Effector memory CD4-positive, alpha-beta T cell (primary cell): ENCODE measurements around the gene MBD3L4.
A peak's percentile ranks its signal among the peaks of the same experiment; 100 is the strongest.
"Not testable (repeated sequence)": the region's sequence is repeated elsewhere in the genome, so short reads cannot be mapped to it uniquely, and the experiment has no call there.

ENCODE experiments used
- DNase-seq, 3 donors: peaks; one replicate each; pipeline ENCODE4 v3.0.0-alpha.2; 2020
- H3K27ac ChIP-seq: 2 replicates; pipeline ENCODE4 v1.7.0; 2013; ENCODE audit warnings: mild to moderate bottlenecking, low read length, moderate library complexity; ENCODE audit not compliant: insufficient read depth, poor library complexity, severe bottlenecking
- H3K27me3 ChIP-seq: replicated peaks from 2 replicates; pipeline ENCODE4 v1.7.0; 2013; ENCODE audit warnings: mild to moderate bottlenecking, low read length; ENCODE audit not compliant: insufficient read depth, control insufficient read depth, poor library complexity, severe bottlenecking
- H3K36me3 ChIP-seq: 2 replicates; pipeline ENCODE4 v1.7.0; 2013; ENCODE audit warnings: mild to moderate bottlenecking, low read length, moderate library complexity; ENCODE audit not compliant: control insufficient read depth, insufficient read depth
- H3K4me1 ChIP-seq: 2 replicates; pipeline ENCODE4 v1.7.0; 2013; ENCODE audit warnings: low read length, mild to moderate bottlenecking; ENCODE audit not compliant: control insufficient read depth, insufficient read depth, poor library complexity, severe bottlenecking
- H3K4me3 ChIP-seq: 2 replicates; pipeline ENCODE4 v1.7.0; 2013; ENCODE audit warnings: low read length, low read depth, mild to moderate bottlenecking; ENCODE audit not compliant: insufficient read depth, poor library complexity, severe bottlenecking
- H3K9me3 ChIP-seq: 2 replicates; pipeline ENCODE4 v1.7.0; 2013; ENCODE audit warnings: mild to moderate bottlenecking, low read length, moderate library complexity; ENCODE audit not compliant: control insufficient read depth

Gene MBD3L4

DNA sequence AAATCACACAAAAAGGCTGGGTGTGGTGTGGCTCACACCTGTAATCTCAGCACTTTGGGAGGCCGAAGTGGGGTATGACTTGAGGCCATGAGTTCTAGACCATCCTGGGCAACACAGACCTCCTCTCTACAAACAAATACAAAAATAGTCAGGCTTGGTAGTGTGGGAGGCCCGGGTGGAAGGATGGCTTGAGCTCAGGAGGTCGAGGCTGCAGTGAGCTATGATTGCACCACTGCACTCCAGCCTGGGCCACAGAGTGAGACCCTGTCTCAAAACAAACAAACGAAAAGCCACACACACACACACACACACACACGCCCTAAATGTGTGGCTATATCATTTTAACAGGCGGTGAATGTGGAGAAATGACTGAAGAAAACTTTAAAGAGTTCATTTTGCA is 28.6 kb upstream of the MBD3L4 start:
- Histone ChIP-seq H3K4me3 (no peak overlapping the region), H3K36me3 (peaks cover 20% of the 10 kb centered on the region), H3K4me1 (peaks cover 9% of the 10 kb centered on the region), H3K9me3 (no peaks in the 10 kb centered on the region), H3K27me3 (no peaks in the 10 kb centered on the region), H3K27ac (peak overlapping the region; percentile 90)
- no peak for DNase-seq

GRCh38 chr19:7067716-7068115 is 27.7 kb upstream of the MBD3L4 start:
- Histone ChIP-seq H3K4me1 (peaks cover 9% of the 10 kb centered on the region), H3K27ac (no peak overlapping the region), H3K4me3 (no peak overlapping the region), H3K27me3 (no peaks in the 10 kb centered on the region), H3K36me3 (peaks cover 12% of the 10 kb centered on the region), H3K9me3 (no peaks in the 10 kb centered on the region)
- DNase-seq, result no peak

DNA sequence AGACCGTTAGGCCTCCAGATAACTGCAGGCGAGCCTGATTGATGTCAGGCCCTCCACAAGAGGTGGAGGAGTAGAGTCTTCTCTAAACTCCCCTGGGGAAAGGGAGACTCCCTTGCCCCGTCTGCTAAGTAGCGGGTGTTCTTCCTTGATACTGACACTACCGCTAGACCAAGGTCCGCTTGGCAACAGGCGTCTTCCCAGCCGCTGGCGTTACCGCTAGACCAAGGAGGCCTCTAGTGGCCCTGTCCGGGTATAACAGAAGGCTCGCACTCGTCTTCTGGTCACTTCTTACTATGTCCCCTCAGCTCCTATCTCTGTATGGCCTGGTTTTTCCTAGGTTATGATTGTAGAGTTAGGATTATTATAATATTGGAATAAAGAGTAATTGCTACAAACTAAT is 27.1 kb upstream of the MBD3L4 start:
- not testable (repeated sequence) for DNase-seq, H3K27me3 ChIP-seq, H3K27ac ChIP-seq, H3K4me1 ChIP-seq, H3K36me3 ChIP-seq, H3K9me3 ChIP-seq, H3K4me3 ChIP-seq

DNA sequence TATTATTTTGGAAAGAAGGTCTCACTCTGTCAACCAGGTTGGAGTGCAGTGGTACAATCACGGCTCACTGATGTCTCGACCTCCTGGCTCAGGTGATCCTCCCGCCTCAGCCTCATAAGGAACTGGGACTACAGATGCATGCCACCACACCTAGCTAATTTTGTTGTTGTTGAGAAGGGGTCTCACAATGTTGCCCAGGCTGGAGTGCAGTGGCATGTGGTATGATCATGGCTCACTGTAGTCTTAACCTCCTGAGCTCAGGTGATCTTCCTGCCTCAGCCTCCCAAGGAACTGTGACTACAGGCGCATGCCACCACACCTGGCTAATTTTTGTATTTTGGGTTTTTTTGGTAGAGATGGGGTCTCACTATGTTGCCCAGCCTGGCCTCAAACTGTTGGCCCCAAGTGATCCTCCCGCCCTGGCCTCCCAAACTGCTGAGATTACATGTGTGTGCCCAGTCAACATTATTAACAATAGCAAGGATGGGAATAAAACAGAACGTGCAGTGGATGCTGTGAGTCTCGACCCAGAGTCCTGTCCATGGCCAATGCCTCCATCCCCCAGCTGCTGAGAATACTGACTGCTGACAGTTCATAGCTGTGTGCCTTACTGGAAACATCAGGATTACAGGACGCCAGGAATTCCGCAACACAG is 23.9 kb upstream of the MBD3L4 start:
- no peak for DNase-seq
- Histone ChIP-seq H3K36me3 (no peaks in the 10 kb centered on the region), H3K4me1 (no peaks in the 10 kb centered on the region), H3K27ac (no peak overlapping the region), H3K9me3 (no peaks in the 10 kb centered on the region), H3K27me3 (no peaks in the 10 kb centered on the region), H3K4me3 (no peak overlapping the region)

DNA sequence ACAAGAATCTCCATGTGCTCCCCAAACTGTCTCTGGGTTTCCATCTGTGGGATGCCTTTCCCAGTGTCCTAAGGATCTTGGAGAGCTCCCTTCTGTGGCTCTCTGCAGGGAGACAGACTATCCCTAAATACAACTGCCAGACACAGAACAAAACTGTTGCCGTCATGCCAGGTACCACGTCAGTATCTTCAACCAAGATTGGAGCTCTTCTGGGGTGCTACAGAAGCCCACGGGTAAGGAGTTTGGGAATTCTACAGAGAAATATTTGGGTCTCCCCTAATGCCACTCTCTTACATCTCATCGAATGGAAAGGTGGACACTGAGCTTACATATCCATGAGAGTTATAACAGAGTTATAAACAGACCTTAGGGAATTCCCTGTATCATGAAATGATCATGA is 23.4 kb upstream of the MBD3L4 start:
- H3K4me1 ChIP-seq, result no peaks in the 10 kb centered on the region
- no peak overlapping the region for H3K27ac ChIP-seq
- H3K4me3 ChIP-seq, result no peak overlapping the region
- no peaks in the 10 kb centered on the region for H3K36me3 ChIP-seq
- no peak for DNase-seq
- H3K9me3 ChIP-seq, result no peaks in the 10 kb centered on the region
- no peaks in the 10 kb centered on the region for H3K27me3 ChIP-seq

DNA sequence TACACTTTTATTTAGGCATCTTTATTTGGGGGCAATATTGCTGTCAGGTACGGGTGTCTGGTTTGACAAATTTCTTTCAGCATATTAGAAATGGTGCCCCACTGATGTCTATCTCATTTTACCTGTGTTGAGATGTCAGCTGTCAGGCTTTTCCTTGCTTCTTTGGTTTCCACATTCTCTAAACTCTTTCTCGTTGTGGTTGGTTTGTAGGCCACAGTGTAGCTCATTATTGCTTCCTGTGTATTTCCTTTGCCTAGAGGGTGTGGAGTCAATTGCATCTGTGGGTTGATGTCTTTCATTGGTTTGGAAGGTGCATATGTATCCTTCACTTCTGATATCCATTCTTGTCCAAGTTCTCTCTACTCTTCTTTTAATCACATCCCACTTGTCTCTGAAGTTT is 20.0 kb upstream of the MBD3L4 start:
- H3K36me3 ChIP-seq, H3K27ac ChIP-seq, H3K4me1 ChIP-seq, H3K9me3 ChIP-seq, H3K4me3 ChIP-seq, DNase-seq, H3K27me3 ChIP-seq: not testable (repeated sequence)

DNA sequence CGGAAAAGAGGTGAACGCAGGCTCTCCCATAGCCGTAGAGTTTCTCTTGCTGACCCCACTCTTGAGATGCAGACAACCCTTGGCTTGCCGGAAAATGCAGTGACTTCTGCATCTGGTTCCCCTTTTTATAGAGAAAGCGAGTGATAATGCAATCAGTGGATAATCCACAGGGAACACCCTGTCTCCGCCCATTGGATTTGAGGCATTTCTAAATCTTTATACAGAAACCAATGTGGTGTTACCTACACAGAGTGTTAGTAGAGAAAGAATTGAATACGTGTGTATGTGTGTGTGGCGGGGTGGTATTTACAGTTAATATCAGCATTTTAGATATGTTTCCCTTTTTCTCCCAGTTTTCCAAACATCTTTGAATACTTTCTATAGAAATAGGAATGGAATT is 18.6 kb upstream of the MBD3L4 start, which contains the start of gene MBD3L3:
Gene MBD3L3, minus strand, starts transcription at position 101 of the 400 bp plus-strand sequence. Its CDS starts 71 bp downstream, at position 30.
- not testable (repeated sequence) for H3K4me3 ChIP-seq, H3K27ac ChIP-seq, H3K27me3 ChIP-seq, H3K4me1 ChIP-seq, DNase-seq, H3K9me3 ChIP-seq, H3K36me3 ChIP-seq

GRCh38 chr19:7056371-7056770 is 16.4 kb upstream of the MBD3L4 start:
- not testable (repeated sequence) for H3K27ac ChIP-seq, H3K4me1 ChIP-seq, H3K4me3 ChIP-seq, DNase-seq, H3K9me3 ChIP-seq, H3K27me3 ChIP-seq, H3K36me3 ChIP-seq

DNA sequence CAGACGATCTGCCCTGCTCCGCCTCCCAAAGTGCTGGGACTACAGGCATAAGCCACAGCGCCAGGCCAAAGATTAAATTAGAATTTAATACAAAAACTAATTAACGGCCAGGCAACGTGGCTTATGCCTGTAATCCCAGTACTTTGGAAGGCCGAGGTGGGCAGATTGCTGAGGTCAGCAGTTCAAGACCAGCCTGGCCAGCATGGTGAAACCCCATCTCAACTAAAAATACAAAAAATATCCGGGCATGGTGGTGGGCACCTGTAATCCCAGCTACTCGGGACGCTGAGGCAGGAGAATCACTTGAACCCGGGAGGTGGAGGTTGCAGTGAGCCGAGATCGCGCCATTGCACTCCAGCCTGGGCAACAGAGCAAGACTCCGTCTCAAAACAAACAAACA is 15.7 kb upstream of the MBD3L4 start:
- not testable (repeated sequence) for H3K36me3 ChIP-seq, H3K27me3 ChIP-seq, H3K4me3 ChIP-seq, H3K4me1 ChIP-seq, DNase-seq, H3K27ac ChIP-seq, H3K9me3 ChIP-seq

GRCh38 chr19:7054635-7055368 is 14.8 kb upstream of the MBD3L4 start:
- H3K9me3 ChIP-seq, result not testable (repeated sequence)

More at GRCh38 chr19:7054635-7055368, 14.8 kb upstream of the MBD3L4 start:
- not testable (repeated sequence) for H3K36me3 ChIP-seq, H3K4me3 ChIP-seq, H3K27ac ChIP-seq, H3K4me1 ChIP-seq, DNase-seq, H3K27me3 ChIP-seq
